HG03139 (cell line): ENCODE data around the gene MAP3K2.
A peak's percentile ranks its signal among the peaks of the same experiment; 100 is the strongest.
"Not testable (repeated sequence)": the region's sequence is repeated elsewhere in the genome, so short reads cannot be mapped to it uniquely, and the experiment has no call there.

Experiments
- ATAC-seq: cut with Tn5 transposase; IDR thresholded peaks from one replicate; pipeline ENCODE4 v1.9.1; 2021; ENCODE audit not compliant: unreplicated experiment

The MAP3K2 gene

DNA sequence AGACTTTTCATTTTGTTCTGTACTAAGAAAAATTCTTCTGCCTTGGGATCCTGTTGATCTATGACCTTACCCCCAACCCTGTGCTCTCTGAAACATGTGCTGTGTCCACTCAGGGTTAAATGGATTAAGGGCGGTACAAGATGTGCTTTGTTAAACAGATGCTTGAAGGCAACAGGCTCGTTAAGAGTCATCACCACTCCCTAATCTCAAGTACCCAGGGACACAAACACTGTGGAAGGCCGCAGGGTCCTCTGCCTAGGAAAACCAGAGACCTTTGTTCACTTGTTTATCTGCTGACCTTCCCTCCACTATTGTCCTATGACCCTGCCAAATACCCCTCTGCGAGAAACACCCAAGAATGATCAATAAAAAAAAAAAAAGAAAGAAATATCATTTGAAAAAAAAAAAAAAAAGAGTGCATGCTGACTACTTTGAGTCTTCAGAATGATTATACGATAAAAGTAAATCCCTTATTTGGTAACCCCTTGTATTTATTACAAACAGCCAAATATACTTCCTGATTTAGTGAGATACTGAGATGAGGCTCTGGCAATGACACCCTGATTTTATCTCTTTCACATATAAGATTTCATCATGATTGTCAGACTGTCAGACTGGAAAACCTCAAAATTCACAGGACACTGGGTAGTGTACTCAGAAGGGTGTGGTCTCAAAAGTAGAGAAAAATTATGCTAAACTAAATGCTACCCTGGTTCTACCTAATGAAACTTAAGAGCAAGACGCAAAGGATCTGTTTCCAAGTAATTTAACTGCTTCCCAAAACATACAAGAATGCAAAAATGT lies 33.7 kb downstream of the MAP3K2 start:
- ATAC-seq = not testable (repeated sequence)

DNA sequence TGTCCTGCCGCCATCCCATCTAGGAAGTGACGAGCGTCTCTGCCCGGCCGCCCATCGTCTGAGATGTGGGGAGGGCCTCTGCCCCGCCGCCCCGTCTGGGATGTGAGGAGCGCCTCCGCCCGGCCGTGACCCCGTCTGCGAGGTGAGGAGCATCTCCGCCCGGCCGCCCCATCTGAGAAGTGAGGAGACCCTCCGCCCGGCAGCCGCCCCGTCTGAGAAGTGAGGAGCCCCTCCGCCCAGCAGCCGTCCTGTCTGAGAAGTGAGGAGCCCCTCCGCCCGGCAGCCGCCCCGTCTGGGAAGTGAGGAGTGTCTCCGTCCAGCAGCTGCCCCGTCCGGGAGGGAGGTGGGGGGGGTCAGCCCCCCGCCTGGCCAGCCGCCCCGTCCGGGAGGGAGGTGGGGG lies 34.6 kb downstream of the MAP3K2 start:
- not testable (repeated sequence) for ATAC-seq

DNA sequence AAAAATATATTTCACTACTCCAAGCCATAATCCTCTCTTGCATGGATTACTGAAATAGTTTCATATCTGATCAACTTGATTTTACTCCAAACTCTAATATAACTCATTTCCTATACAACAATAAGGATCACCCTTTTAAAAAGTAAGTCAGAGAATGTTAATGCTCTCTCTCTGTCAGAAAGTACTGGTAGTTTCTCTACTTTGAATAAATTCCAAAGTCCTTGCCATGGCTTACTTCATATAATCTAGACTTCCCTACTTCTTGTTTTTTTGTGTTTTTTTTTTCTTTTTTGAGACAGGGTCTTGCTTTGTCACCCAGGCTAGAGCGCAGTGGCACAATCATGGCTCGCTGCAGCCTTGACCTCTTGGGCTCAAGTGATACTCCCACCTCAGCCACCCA lies 36.2 kb downstream of the MAP3K2 start:
- ATAC-seq = no peak

DNA sequence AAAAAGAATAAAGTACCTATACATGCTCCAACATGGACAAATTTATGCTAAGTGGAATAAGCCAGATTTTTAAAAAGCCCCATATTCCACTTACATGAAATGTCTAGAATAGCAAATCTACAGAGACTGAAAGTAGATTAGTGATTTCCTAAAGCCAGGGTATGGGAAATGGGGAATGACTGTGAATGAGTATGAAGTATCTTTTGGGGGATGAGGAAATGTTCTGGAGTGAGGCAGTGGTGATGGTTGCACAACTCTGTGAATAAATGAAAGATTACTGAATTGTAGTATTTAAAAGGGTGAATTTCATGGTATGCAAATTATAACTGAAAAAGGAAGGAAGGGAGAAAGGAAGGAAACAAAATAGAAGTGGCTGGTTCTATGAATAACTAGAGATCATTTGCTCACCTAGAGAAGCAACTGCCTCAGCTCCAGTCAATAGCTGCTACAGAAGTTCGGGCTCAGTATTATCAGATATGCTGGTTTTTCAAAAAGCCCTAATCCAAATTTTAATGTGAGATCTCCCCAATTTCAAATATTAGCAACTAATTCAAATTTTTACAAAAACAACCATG lies 39.3 kb downstream of the MAP3K2 start:
- no peak for ATAC-seq

DNA sequence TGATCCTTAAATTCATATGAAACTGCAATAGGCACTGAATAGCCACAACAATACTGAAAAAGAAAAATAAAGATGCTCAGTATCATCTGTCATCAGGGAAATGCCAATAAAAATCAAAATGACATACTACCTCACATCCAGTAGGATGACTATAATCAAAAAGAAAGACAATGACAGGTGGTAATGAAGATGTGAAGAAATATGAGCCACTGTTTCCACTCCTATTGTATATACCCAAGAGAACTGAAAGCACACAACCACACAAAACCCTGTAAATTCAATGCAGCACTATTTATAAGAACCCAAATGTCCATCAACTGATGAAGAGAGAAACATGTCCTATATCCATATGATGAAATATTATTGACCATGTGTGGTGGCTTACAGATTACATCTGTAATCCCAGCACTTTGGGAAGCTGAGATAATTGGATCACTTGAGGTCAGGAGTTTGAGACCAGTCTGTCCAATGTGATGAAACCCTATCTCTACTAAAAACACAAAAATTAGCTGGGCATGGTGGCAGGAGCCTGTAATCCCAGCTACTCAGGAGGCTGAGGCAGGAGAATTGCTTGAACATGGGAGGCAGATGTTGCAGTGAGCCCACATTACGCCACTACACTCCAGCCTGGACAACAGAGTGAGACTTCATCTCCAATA lies 39.9 kb downstream of the MAP3K2 start:
- no peak for ATAC-seq

DNA sequence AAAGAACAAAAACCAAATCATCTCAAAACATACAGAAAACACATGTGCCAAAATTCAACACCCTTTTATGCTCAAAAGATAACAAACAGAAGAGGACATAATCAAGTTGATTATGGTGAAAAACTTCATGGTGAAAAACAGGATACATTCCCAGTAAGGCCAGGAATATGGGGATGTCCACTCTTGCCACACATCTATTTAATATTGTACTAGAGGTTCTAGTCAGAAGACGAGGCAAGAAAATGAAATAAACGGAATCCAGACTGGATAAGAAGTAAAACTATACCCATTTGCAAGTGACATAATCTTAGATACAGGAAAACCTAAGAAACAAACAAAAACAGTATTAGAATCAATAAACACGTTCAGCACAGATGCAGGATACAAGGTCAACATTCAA lies 40.8 kb downstream of the MAP3K2 start:
- ATAC-seq = no peak

DNA sequence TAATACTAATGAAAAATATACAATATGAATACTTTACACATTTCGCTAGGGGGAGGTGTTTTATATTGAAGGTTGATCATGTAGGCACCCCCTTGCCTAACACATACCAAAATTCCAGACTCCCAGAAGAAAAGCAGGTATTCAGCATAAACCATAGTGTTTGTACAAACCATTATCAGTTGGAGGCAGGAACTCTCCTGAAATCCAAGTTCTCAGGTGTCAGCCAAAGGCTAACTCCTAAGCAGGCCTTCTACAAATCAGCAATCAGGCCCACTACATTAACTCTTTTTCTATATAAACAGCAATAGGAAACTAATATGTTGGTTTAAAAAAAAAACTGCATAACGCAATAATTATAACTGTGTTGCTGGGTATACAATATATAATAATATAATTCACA lies 44.5 kb downstream of the MAP3K2 start:
- ATAC-seq = no peak

DNA sequence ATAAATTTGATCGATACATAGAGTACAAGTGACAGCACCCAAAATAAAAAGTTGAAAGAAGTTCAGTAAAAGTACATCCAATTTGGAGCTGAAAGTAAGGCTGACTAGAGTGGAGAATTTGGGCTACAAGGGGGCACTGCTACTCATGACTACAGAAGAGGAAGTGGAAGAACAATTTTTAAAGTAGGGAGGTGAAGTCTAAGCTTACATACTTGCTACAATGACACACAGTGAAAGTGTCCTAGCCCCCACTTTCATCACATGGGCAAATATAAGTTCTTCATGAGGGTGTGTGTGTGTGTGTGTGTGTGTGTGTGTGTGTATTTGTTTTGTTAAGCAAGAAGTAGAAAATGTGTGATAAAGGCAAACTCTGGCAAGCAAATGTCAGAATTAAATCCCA lies 45.7 kb downstream of the MAP3K2 start:
- peak; percentile 77 for ATAC-seq

DNA sequence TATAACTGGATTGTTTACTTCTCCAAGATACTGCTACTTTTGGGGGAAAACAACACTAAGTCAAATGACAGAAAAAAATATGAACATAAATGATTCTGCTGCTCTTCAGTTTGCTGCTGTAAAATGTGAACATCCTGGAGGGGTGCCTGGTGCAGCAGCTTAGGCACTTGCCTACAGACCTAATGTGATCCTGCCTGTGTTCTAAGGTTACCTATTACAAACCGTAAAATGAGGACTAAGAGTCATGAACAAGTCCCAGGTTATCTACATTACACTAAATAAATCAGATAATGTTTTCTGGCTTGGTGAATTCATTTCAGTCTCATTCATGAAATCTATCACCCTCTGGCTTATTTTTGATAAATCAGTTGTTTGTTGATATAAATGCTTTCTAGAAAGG lies 55.4 kb downstream of the MAP3K2 start:
- no peak for ATAC-seq

DNA sequence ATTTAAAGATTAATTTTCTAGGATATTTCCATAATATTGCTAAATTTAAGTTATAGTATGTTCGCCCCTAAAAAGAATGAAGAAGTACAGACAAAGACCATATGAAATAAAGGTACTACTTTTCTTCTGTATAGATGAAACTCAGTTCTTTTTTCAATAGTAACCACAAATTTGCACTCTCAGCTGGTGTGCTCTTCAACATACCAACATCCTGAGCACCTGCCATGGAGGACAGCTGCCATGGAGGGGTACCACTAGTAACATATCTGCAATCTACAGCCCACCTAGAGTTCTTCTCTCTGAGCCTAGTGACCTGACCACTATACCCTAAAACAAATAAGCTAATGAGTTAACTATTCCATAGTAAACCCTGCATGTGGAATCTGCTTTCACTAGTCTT lies 57.0 kb downstream of the MAP3K2 start:
- ATAC-seq = no peak

DNA sequence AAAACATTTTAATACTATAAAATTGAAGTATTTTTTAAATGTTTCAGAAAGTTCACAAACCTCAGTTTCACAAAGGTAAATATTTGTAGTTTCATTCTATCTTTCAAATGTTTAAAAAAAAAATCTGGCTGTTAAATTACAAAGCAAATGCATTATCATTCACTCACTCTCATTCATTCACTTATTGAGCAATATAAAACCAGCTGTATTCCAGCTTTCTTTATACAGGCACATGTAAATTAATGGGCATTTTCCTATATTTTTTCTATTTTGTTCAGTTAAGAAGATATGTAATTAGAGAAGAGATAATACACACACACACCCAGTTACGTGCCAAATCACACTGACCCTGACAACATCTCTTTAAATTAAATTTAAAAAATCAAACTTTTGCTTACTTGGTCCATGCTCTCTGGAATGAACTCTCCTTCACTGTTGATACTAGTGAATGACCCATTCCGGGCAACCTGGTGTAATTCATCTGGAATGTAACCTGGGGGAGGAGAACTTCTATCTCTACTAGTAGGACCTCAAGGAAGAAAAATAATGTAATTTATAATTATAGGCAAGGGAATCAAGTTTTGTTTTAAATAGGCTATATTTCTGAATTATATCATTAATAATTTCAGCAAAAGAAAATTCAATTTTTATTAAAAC lies 61.4 kb downstream of the MAP3K2 start:
- ATAC-seq = no peak

DNA sequence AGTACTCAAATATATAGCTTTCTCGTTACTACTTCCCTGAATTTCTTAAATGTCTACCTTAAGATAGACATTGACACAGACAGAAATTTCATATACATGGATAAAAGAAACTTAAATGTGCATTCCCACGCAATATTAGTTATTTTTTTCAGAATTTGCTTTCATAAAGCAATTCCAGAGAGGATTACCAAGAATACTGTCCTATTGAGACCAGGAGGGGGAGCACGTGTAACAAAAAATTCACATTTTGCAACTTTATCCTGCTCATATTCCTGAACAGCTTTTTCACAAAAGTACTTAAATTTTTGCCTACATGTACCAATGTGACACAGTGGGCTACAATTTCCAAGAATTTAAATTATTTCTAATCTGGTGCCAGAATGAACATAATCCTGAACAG lies 63.1 kb downstream of the MAP3K2 start:
- no peak for ATAC-seq

DNA sequence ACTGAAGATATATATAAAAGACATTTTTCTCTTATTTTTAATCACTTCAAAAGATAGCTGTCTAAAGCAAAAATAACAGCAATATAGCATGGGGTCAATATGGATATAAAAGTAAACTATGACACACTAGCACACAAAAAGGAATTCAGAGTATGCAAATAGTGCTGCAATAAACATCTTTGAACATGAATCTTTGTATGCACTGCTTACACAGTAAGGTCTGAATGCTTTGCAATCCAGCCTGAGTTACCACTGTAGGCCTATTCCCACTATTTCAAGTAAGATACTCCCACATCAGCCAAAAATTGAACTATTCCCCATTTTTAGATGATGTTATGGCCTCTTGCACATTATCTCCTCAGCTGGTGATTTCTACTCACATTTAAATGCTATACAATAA lies 66.5 kb downstream of the MAP3K2 start:
- ATAC-seq = no peak

DNA sequence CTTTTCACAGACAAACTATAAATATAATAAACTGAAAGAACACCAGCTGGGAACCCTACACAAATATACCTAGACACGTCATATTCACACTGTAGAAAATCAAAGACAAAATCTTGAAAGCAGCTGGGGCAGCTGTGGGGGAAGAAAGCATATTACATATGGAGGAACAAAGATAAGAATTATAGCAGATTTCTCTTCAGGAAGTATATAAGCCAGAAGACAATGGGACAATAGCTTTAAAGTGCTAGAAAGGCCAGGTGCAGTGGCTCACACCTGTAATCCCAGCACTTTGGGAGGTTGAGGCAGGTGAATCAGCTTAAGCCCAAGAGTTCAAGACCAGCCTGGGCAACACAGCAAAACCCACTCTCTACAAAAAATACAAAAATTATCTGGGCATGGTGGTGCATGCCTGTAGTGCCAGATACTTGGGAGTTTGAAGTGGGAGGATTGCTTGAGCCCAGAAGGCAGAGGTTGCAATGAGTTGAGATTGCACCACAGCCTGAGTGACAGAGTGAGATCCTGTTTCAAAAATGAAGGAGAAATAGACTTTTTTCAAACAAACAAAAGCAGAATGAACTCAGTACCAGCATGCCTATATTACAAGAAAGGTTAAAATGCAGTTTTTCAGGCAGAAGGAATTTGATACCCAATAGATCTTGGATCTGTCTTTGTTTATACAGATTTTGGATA lies 67.0 kb downstream of the MAP3K2 start:
- no peak for ATAC-seq

DNA sequence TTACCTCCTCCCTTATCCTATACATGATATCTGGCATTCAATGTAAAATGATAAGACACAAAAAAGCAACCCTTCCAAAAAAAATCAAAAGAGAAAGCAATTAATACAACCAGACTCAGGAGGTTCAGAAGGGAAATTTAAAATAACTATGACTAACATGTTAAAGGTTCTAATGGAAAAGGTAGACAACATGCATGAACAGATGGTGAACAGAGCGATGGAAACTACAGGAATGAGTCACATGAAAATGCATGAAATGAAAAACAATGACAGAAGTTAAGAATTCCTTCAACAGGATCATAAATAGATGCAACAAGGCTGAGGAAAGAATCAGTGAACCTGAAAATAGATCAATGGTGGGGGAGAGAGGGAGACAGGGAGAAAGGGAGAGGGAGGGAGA lies 67.7 kb downstream of the MAP3K2 start:
- no peak for ATAC-seq

DNA sequence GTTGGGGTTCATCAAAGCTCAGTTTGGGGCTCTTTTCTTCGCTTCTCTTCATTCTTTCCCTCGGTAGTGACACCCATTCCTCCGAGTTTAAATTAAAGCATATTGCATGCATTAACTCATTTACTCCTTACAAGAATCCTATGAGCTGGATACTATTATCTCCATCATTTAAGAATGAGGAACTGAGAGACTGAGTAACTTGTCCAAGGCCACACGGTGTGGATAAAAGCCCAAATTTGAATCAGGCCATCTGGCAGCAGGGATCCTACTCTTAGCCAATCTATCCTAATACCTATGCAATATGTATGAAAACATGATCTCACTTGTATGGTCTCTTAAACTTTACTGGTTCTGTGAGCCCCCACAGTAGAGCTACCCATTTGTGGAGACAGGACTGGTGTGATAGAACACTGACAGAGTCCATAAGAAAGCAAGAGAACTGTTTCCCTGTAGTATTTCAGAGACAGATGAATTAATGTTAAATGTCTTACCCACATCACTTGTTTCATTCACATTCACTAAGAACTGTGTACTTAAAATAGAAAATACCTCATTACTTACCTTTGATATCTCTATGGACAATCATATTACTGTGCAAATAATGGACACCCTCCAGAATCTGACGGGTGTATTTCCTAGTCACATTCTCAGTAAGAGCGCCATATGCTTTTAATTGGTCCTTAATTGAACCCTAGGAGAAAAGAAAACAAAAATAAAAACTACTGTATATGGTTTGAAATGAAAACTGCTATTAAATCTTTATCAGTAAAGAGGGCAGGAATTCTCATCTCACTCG lies 73.4 kb downstream of the MAP3K2 start:
- no peak for ATAC-seq

DNA sequence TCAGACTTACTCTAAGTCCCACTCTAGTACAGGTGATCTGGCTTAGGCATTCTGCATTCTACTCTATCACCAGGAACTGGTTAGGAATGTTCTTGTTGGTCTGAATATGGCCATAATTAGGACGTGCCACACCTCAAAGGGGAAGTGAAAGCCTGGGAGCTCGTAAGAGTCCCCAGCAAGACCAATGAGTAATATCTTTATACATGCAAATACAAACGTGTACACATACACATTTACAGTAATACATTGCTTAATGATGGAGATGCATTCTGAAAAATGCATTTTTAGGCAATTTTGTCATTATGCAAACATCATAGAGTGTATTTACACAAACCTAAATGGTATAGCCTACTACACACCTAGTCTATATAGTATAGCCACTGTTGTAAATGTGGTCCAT lies 74.4 kb downstream of the MAP3K2 start:
- ATAC-seq = peak; percentile 93

DNA sequence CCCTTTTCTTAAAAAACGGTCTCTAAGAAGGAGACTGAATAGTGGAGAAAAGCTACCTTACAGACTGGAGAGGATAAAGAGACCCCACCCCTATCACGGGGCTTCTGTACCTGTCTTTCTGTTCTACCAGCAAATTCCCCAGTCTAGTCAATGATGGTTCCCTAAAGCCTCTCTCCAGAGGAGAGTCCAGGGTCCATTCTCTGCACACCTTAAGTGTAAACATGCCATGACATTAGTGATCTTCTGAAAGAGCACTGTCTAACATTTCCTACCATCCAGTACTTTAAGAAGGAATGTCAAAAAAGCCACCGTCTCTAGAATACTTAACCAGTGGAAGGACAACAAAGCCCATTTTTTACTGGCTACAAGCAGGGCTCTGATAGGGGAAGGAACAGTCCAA lies 76.8 kb downstream of the MAP3K2 start:
- ATAC-seq = no peak

DNA sequence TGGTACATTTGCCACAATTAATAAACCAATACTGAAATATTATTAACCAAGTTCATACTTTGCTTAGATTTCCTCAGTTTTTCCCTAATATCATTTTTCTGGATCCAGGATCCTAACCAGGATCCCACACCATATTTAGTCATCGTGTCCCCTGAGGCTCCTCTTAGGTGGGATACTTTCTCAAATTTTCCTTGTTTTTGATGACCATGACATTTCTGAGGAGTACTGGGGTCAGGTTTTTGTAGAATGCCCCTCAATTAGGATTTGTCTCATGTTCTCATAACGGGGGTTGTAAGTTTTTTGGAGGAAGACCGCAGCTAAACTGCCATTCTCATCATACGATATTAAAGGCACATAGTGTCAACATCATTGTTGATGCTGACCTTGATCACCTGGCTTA lies 78.3 kb downstream of the MAP3K2 start:
- ATAC-seq = no peak

DNA sequence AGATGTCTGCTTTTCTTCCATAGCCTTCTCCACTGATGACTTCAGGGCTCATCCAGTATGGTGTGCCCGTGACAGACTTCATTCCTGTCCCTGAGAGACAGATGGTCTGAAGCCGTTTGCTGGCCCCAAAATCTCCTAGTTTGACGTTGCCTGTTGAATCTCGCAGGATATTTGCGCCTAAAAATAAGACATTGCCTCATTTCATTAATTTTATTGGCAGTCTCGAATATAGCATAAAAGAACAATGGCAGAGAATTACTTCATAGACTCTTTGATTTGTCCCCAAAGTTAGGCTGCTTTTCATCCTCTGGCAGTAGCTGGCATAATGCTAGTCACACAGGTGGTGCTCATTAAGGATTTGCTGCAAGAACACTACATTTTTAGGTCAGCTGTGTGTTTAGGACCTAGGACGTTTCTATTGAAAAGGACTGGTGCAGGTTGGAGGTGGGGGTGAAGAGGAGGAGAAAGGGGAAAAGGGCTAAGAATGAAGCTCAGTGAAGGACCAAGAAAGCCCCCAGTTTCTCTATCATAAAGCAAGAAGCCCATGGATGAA lies 79.1 kb downstream of the MAP3K2 start:
- no peak for ATAC-seq
